Gastrocnemius medialis (tissue), 4 donors: ENCODE results near the gene CNTN4.

Source experiments
- POLR2A ChIP-seq, 2 donors: fragments of 450-650 bp; IDR thresholded peaks; one replicate each; pipeline ENCODE4 v1.6.1; 2017; ENCODE audit warnings: antibody characterized with exemption in 2 of 2, mild to moderate bottlenecking in 2 of 2, moderate library complexity in 2 of 2
- TF ChIP-seq, protein P1 (sequence below), 5 experiments: fragments of 450-650 bp in 3 of 5; fragments of 200-600 bp in 2 of 5; sonication (generic) in 2 of 5; IDR thresholded peaks in 4 of 5; conservative IDR thresholded peaks in 1 of 5; 1 replicate in 4 of 5; 2 replicates in 1 of 5; pipeline ENCODE4 v1.5.1; 2016 to 2019; ENCODE audit warnings: antibody characterized with exemption in 5 of 5, mild to moderate bottlenecking in 3 of 5, moderate library complexity in 3 of 5

- TF ChIP-seq, protein P1, sequence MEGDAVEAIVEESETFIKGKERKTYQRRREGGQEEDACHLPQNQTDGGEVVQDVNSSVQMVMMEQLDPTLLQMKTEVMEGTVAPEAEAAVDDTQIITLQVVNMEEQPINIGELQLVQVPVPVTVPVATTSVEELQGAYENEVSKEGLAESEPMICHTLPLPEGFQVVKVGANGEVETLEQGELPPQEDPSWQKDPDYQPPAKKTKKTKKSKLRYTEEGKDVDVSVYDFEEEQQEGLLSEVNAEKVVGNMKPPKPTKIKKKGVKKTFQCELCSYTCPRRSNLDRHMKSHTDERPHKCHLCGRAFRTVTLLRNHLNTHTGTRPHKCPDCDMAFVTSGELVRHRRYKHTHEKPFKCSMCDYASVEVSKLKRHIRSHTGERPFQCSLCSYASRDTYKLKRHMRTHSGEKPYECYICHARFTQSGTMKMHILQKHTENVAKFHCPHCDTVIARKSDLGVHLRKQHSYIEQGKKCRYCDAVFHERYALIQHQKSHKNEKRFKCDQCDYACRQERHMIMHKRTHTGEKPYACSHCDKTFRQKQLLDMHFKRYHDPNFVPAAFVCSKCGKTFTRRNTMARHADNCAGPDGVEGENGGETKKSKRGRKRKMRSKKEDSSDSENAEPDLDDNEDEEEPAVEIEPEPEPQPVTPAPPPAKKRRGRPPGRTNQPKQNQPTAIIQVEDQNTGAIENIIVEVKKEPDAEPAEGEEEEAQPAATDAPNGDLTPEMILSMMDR (IDR thresholded peaks at IDR 0.05 in 4 of 5, conservative IDR thresholded peaks at IDR 0.05 in 1 of 5), result no peak
- TF ChIP-seq POLR2A (IDR thresholded peaks at IDR 0.05), result no peak
Measured at GRCh38 chr3:2923390-2923789, 824.7 kb downstream of the CNTN4 start.
